Stimulated activated naive CD4-positive, alpha-beta T cell treated with Interleukin-2 at 50 U/mL for 16 hours (primary cell): ENCODE measurements around the gene DMBX1.

Experiments used
- DNase-seq: peaks from one replicate; lab custom pipeline; 2025; lab: John Stamatoyannopoulos, UW

The DMBX1 gene

GRCh38 chr1:46459315-46459714, 30.3 kb upstream of the DMBX1 start:
- DNase-seq = no peak

- DNase-seq = no peak
Measured at GRCh38 chr1:46461017-46461808, 28.4 kb upstream of the DMBX1 start.

- DNase-seq = no peak
Measured at GRCh38 chr1:46461809-46462448, 27.7 kb upstream of the DMBX1 start.

- DNase-seq = no peak
Measured at GRCh38 chr1:46464013-46464548, 25.6 kb upstream of the DMBX1 start.

GRCh38 chr1:46464915-46465314, 24.7 kb upstream of the DMBX1 start:
- no peak for DNase-seq

- no peak for DNase-seq
Measured at GRCh38 chr1:46465981-46466476, 23.6 kb upstream of the DMBX1 start.

- DNase-seq = no peak
Measured at GRCh38 chr1:46466477-46467182, 23.0 kb upstream of the DMBX1 start.

GRCh38 chr1:46467183-46467504, 22.5 kb upstream of the DMBX1 start:
- no peak for DNase-seq

- no peak for DNase-seq
Measured at GRCh38 chr1:46469881-46470280, 19.8 kb upstream of the DMBX1 start.

- DNase-seq = no peak
Measured at GRCh38 chr1:46471848-46472492, 17.7 kb upstream of the DMBX1 start.

- DNase-seq = no peak
Measured at GRCh38 chr1:46472498-46473181, 17.0 kb upstream of the DMBX1 start.

GRCh38 chr1:46473991-46474390, 15.6 kb upstream of the DMBX1 start:
- no peak for DNase-seq

- no peak for DNase-seq
Measured at GRCh38 chr1:46474570-46474969, 15.1 kb upstream of the DMBX1 start.

- DNase-seq = no peak
Measured at GRCh38 chr1:46476673-46477072, 13.0 kb upstream of the DMBX1 start.

GRCh38 chr1:46477153-46477929, 12.3 kb upstream of the DMBX1 start:
- DNase-seq = peak; percentile 63

- no peak for DNase-seq
Measured at GRCh38 chr1:46478721-46479485, 10.7 kb upstream of the DMBX1 start.

- DNase-seq = no peak
Measured at GRCh38 chr1:46479744-46480350, 9.8 kb upstream of the DMBX1 start.

GRCh38 chr1:46480959-46481646, 8.5 kb upstream of the DMBX1 start:
- no peak for DNase-seq

- no peak for DNase-seq
Measured at GRCh38 chr1:46481961-46482360, 7.7 kb upstream of the DMBX1 start.
